Colon (tissue), 2 donors: ENCODE measurements around the gene HDDC2.

ENCODE experiments used
- FAIRE-seq: peaks from 2 replicates; lab custom pipeline; 2012; peaks lifted over from hg19 to GRCh38; lab: Jason Lieb, UNC
- donor health status: control.
- donor health status: control.

The HDDC2 gene

DNA sequence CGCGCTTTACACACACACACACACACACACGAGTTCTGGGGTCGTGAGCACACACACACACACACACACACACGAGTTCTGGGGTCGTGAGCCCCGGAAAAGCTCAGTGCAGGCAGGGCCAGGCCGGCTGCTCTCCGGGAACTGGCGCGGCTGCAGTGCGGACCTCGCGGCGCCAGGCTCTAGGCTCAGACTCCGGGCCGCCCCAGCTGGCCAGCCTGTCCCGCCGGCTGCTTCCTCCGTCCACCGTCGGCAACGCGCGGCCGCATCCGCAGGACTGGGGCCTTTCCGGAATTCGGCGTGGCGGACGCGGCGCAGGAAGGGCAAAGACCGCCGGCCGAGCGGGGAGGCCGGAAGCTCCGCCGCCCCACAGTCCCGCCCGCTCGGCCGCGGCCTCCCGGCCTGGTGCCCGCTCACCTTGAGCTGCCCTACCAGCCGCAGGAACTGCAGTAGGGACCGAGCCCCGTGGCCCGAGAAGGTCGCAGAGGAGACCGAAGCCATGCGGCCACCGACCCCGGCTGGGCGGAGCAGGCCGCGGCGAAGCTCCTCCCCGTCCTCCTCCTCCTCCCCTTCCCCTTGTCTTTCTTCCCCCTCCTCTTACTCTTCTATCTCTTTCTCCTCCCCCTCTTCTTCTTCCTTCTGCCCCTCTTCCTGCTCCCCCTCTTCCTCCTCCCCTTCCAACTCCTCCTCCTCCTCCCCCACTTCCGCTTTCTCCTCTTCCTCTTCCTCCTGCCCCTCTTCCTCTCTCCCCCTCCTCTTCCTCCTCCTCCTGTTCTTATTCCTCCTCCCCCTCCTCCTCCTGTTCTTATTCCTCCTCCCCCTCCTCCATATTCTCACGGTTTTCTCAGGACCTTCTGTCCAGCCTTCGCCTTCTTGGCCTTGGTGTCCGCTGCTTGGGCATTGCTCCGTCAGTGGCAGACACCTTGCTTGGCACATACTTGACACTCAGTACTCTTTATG is at the start of gene HDDC2:
HDDC2 (minus strand) TSS at position 533 of the 957 bp plus-strand sequence; CDS start at position 498, 35 bp downstream.
- no peak for FAIRE-seq

DNA sequence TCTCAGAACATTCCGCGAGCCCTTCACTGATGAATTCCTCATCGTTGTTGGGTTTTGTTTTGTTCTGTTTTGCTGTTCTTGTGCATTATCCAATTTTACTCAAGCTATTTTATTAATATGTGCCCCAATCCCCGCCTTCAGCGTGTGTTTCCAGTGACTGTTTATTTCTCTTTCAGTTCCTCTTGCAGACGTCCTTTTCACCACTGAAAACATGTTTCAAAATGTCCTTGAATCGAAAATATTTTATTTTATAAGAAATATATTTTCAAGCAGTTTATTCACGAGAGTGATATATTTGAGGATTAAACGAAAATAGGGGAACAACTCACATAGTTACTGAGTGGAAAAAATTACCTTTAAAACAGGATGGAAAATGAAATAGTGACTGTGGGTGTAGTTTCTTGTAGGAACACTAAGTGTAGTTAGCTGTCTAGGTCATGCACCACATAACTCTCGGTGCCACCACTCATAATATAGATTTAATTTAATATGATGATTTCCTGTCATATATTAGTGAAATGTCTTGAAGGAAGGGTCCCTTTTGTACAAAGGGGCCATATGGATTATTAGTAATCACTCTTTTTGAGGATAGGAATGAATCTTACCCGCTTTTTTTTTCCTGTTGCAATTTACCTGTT is 45.3 kb upstream of the HDDC2 start:
- FAIRE-seq, result no peak

GRCh38 chr6:125346201-125346925 is 44.6 kb upstream of the HDDC2 start:
- no peak for FAIRE-seq

DNA sequence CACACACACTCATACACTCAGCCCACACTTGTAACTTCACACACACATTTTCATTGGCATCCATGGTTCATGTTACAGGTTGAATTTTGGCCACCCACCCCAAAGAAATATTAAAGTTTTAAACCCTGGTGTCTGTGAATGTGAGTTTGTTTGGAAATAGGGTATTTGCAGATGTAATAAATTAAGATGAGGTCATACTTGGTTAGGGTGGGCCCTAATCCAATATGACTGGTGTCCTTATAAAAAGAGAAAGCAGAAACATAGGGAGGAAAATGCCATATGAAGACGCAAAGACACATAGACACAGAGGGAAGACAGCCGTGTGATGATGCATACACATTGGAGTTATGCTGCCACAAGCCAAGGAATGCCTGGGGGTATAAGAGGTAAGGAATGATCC is 39.7 kb upstream of the HDDC2 start:
- no peak for FAIRE-seq

GRCh38 chr6:125340991-125341390 is 39.2 kb upstream of the HDDC2 start:
- FAIRE-seq, result no peak

GRCh38 chr6:125340175-125340835 is 38.5 kb upstream of the HDDC2 start:
- FAIRE-seq, result no peak

DNA sequence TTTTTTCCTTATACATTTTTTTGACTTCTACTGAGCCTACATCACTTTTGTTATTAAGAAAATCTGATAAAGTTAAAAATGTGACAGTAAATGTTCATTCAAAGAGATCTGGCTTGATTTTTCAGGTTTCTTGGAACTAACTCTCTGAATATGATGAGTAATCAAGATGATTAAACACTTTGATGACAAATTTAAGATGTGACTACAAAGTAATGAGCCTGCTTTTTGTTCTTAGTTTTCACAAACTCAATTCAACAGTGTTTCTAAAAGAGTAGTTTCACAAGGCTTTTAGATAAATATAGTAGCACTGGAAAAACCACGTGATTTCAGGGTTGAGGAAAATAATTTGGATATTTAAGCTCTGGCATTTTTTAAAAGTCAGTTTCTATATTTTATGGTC is 37.9 kb upstream of the HDDC2 start:
- no peak for FAIRE-seq

DNA sequence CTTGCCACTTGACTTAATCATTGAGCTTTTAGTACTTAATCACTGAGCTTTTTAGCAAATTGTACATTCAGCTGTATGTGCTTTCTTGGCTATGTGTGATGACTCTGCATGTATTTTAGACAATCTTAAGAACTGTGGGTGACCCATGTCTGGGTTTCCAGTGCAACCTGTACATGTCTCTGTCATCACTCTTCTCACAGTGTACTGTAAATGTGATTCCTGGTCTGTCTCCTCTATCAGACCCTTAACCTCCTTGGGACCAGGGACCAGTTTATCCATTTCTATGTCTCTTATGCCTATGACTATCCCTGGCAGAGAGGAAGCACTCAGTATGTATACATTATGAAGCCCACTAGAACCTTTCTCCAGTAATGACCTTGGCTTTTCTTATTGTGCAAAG is 36.6 kb upstream of the HDDC2 start:
- FAIRE-seq, result no peak

DNA sequence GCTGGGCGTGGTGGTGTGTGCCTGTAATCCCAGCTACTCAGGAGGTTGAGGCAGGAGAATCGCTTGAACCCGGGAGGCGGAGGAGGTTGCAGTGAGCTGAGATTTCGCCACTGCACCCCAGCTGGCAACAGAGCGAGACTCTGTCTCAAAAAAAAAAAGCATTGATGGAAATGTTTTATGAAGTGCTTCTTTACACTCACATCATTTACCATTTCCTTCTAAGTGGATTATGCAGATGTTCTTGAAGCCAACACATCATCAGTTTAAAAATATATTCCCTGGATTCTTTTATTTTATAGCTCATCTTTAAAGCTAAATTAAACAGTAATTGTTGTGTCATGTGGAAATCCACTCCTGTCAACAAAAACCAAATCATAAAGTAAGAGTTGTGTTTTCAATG is 35.9 kb upstream of the HDDC2 start:
- FAIRE-seq, result no peak

GRCh38 chr6:125332664-125333063 is 30.9 kb upstream of the HDDC2 start:
- FAIRE-seq, result no peak

DNA sequence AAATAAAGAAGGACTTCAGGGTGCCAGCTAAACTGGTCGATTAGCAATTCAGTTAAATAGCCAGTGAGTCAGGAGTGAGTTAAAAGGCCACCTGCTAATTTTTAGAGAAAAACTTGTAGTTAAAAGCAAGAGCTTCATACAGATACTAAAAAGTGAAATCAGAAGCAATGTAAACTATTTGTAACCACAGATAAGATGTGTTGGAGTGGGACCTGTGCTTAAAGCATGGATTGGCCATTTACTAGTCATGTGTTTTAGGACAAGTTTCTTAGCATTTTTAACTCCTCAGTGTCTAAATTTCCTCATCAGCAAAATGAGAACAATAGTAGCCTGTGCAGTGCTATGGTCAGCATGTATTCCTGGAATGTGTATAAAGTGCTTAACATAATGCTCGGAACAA is 23.8 kb upstream of the HDDC2 start:
- FAIRE-seq, result no peak

DNA sequence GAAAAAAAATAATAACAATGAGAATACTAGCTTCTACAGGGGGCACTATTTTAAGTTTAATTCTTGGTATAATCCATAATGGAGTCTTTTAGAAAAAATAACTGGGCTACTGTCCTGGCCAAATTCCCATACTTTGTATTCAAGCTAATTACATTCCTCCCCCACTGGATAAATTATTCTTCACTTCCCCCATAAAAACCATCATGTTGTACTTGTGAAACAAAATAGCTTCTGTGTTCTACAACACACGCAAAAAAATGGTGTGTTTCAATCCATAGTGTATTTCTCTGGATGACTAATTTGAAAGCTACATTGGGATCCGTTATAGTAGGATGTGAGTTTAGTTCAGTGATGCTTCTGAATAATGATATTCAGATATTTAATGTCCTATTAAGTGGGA is 21.6 kb upstream of the HDDC2 start:
- FAIRE-seq, result no peak

GRCh38 chr6:125316621-125317020 is 14.9 kb upstream of the HDDC2 start:
- FAIRE-seq, result no peak

- no peak for FAIRE-seq
These were observed 13.8 kb upstream of the HDDC2 start for GRCh38 chr6:125315548-125315947.

DNA sequence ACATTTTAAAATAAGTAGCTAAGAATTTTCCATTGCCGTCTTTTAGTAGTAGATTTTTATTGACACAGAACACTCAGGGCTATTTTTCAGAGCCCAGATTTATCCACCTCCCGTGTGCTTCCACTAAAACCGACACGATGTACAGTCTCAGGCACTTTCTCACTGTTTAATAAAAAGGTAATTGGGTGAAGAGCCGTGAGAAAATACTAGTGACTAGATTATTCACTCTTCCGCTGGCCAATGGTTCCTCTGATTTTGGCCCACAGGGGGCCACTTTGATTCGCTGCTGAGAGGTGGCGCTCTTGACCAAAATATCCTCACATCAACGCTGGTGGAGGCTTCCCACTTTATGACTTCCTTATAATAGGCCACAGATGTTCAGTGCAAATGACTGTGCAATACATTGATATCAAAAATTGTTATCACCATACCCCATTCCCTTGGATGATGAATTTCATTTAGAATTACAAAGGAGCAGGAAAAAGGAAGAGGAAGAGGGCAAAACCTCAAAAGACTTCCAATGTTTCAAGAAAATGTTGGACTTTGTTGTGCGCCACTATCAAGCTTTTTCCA is 12.3 kb upstream of the HDDC2 start:
- FAIRE-seq, result no peak

DNA sequence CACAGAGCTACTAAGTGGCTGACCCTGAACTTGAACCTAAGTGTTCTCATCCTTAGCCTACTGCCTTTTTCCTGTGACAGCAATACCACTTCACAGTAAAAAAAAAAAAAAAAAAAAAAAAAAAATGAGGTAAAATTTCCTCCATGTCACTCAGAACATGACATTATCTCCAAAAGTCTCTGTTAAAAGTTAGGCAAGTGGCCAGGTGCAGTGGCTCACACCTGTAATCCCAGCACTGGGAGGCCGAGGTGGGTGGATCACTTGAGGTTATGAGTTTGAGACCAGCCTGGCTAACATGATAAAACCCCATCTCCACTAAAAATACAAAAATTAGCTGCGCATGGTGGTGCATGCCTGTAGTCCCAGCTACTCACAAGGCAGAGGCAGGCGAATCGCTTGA is 11.2 kb upstream of the HDDC2 start:
- no peak for FAIRE-seq

GRCh38 chr6:125312478-125312877 is 10.7 kb upstream of the HDDC2 start:
- FAIRE-seq, result no peak

GRCh38 chr6:125310994-125311649 is 9.4 kb upstream of the HDDC2 start:
- no peak for FAIRE-seq

DNA sequence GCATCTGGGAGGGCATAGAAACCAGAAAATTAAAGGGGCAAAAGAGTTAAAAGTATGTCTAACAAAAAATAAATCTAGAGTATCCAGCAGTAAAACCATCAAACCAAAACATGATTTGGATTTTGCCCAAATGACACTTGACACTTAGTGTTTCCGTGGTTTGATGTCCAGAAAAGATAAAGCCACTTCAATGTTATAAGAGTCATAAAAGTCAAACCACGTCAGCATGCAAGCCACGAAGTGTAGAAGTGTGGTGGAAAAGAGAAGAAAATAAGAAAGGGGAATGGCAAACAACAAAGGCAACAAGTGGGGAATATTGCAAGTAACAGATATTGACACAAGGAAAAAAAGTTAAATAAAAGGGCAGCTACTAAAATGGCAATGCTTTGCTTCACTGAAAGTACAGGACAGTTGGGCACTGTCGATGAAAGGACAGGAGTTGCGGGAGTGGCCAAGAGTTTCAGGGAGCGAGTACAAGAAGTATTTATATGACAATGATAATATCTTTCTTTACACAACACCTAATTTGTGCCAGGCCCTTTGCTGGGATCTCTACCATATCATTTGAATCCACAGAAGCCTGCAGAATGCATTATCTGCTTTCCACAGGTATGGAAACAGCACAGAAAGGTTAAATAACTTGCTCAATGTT is 6.3 kb upstream of the HDDC2 start:
- FAIRE-seq, result no peak

DNA sequence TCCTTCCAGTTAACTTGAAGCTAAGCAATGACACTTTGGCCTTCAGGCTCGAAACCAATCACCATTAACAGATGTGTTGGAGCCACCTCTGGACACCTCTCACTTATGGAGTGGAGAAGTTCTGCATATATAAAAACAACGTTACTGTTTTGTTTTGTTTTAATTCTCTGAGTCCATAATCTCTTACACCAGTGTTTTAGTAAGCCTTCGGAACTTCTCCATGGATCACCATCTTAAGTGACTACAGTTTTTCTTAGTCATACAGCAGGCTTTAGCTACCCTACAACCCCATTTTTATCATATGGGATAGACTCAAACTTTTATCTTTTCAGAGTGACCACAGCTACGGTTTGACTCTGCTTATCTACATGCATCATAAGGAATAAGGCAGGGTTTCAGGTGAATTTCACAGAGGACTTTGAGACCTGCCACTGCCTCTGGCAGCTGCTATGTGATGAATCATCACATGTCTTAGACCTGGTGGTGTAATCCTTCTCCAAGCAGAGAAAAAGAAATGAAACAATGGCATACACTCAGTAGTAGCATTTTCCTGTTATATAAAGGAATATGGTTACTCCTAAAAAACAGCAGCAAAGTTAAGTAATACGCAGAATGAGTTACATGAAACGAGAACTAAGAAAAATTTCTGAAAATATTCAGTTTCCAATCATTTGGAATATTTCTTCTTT is 5.5 kb upstream of the HDDC2 start:
- FAIRE-seq, result no peak
